Activated T-helper 1 cell treated with anti-CD3 and anti-CD28 coated beads, Interleukin-2, amount 50 U/mL, for 16 hours (primary cell): ENCODE measurements around the gene SYT2.
"Not testable (repeated sequence)": the region's sequence is repeated elsewhere in the genome, so short reads cannot be mapped to it uniquely, and the experiment has no call there.

Source experiments
- DNase-seq, 2 donors: peaks; one replicate each; pipeline ENCODE4 v3.0.0-alpha.2; 2020; ENCODE audit warnings: low read depth in 1 of 2, low spot score in 1 of 2

The SYT2 gene

DNA sequence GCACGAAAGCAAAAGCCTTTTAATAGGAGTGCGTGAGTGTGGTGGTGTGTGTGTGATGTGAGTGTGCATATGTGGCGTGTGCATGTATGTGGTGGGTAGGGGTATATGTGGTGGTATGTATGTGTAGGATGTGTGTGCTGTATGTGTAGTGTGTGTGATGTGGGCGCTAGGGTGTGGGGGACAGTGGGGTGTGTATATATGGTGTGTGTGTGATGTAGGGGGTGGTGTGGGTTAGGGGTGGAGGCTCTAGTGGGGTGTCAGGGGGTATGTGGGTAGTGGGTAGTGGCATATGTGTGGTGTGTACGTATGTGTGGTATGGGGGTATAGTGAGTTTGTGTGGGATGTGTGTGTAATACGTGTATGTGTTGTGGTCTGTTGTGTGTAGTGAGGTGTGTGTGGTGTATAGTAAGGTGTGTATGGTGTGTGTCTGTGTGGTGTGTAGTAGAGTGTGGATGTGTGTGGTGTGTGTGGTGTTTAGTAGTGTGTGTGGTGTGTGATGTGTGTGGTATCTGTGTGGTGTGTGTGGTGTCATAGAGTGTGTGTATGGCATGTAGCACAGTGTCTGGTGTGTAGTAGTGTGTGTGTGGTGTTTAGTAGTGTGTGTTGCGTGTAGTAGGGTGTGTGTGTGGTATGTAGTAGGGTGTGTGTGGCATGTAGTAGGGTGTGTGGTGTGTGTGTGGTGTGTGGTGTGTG is 86.0 kb downstream of the SYT2 start:
- DNase-seq = no peak

GRCh38 chr1:202623476-202623875 is 86.8 kb downstream of the SYT2 start:
- not testable (repeated sequence) for DNase-seq

GRCh38 chr1:202623075-202623474 is 87.2 kb downstream of the SYT2 start:
- DNase-seq = no peak

DNA sequence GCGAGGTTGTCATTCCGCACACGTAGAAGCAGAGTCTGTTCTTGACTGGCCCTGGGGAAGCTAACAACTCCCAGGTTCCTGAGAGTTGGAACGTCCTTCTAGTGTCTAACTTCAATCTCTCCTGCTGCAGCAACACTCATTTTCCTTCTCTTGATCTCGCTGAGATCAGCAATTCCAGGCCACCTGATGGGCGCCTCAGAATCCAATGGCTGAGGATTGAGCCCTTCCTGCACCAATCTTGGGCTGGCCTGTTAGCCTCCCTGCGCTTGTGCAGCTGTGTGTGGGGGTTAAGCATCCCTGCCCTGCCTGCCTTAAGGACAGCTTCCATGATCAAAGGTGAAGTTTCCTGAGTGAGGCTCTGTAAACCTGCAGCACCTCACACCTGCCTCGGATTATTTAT is 87.9 kb downstream of the SYT2 start:
- no peak for DNase-seq

DNA sequence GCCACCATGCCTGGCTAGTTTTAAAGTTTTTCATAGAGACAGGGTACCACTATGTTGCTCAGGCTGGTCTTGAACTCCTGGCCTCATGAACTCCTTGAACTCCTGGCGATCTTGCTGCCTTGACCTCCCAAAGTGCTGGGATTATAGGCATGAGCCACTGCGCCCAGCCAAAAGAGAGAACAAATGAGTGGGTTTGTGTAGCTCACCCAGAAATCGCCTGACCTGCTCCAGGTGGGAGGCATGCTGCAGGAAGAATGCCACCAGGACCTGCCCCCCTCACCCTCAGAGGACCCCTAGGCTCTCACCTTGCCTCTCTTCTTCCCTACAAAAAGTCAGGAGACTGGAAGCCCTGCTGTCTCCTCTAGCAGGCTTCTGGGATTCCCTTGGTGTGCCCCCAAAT is 88.8 kb downstream of the SYT2 start:
- DNase-seq = no peak

DNA sequence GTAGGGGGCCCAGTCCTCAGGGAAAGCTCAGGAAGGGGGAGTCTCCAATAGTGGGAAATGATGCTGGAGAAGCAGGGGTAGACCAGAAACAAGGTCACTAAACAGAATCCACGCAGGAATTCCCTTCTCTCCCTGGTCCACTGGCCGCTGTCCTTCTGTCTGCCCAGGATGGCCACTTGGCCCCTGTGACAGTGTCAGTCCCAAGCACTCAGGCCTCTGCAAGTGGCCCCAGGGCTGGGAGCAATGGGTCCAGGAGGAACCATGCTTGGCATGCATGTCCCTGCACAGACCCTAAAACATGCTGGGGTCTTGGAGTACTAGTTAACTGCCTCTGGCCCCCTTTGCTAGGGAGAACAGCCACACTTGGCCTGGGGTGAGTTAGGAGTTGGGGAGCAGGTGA is 90.2 kb downstream of the SYT2 start:
- DNase-seq = not testable (repeated sequence)

- DNase-seq = no peak
These were observed 90.7 kb downstream of the SYT2 start for GRCh38 chr1:202619505-202619904.

GRCh38 chr1:202619012-202619411 is 91.2 kb downstream of the SYT2 start:
- DNase-seq = not testable (repeated sequence)

- DNase-seq = no peak
These were observed 93.8 kb downstream of the SYT2 start for GRCh38 chr1:202616355-202616915.

DNA sequence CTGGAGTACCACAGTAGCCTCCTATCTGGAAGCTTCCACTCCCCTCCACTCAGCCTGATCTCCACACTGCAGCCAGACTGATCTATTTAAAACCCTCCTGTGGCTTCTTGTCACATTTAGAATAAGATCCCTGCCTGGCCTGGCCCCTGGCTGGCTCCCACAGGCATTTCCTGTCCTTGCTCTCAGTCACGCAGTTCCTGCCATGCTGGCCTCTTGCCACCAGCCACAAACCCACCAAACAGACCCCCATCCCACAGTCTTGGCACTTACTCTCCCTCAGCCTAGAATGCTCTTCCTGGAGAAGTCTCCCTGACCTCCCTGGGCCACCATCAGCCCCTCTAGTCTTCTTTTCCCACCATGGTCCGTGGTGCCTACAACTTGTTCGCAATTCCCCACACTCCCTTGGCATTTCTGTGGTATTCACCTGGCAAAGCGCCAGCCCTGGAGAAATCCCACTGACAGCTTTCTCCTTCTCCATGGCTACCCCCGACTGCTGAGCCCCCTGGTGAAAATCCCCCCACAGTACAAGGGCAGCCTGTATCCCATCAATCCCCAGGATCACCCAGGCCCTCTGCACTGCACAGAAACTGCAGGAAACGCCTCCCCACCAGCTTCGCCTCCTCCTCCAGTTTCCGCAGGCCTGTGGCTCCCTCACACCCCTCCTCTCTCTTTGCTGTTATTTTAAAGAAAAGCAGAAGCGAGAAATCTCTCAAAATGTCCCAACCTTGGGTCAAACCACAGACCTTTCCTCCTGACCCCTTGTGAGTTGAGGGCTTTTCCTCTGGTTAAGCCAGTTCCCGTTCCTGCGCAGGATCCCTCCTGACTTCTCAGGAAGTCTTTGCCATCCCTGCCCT is 94.5 kb downstream of the SYT2 start:
- no peak for DNase-seq

GRCh38 chr1:202615208-202615500 is 95.1 kb downstream of the SYT2 start:
- DNase-seq = not testable (repeated sequence)

GRCh38 chr1:202614363-202615207 is 95.7 kb downstream of the SYT2 start:
- DNase-seq = not testable (repeated sequence)

DNA sequence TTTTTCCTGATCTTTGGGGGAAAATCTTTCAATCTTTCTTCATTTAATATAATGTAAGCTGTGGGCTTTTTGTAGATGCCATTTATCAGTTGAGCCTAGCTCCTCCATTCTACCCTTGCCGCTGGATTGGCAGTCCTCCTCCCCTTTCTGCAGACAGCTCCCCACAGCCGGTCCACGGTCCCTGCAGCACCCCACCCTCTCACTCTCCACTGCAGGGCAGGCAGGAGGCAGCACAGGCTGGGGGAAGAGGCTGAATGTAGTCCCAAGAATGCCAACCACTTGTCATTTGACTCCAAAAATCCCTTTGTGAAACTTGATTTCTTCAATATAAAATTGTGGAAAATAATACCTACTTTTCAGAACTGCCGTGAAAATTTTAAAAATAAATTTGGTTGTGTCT is 96.7 kb downstream of the SYT2 start:
- DNase-seq = no peak

GRCh38 chr1:202612036-202612435 is 98.2 kb downstream of the SYT2 start:
- DNase-seq = not testable (repeated sequence)

GRCh38 chr1:202605515-202605914 is 104.7 kb downstream of the SYT2 start:
- DNase-seq = no peak

- no peak for DNase-seq
These were observed 106.8 kb downstream of the SYT2 start for GRCh38 chr1:202603435-202603834.

- no peak for DNase-seq
These were observed 109.7 kb downstream of the SYT2 start for GRCh38 chr1:202600432-202601041.

- DNase-seq = no peak
These were observed 110.4 kb downstream of the SYT2 start for GRCh38 chr1:202599669-202600431.

- DNase-seq = no peak
These were observed 113.0 kb downstream of the SYT2 start for GRCh38 chr1:202597090-202597761.

GRCh38 chr1:202596638-202597037 is 113.6 kb downstream of the SYT2 start:
- no peak for DNase-seq
